ENCODE data around the gene PPIG.
"Not testable (repeated sequence)": the region's sequence is repeated elsewhere in the genome, so short reads cannot be mapped to it uniquely, and the experiment has no call there.

The PPIG gene

GRCh38 chr2:169590804-169591203, 6.7 kb downstream of the PPIG start:
- no peak for DNase-seq (ENCODE audit: low spot score)

GRCh38 chr2:169596546-169596945, 12.4 kb downstream of the PPIG start:
- not testable (repeated sequence) for DNase-seq (ENCODE audit: low spot score)

- DNase-seq (ENCODE audit: low spot score), result no peak
Observed at GRCh38 chr2:169598982-169599381, 14.8 kb downstream of the PPIG start.

GRCh38 chr2:169599568-169599967, 15.4 kb downstream of the PPIG start:
- DNase-seq (ENCODE audit: low spot score), result no peak

GRCh38 chr2:169609264-169609663, 25.1 kb downstream of the PPIG start:
- DNase-seq (ENCODE audit: low spot score), result no peak

GRCh38 chr2:169613876-169614275, 29.7 kb downstream of the PPIG start:
- no peak for DNase-seq (ENCODE audit: low spot score)

- DNase-seq (ENCODE audit: low spot score), result not testable (repeated sequence)
Observed at GRCh38 chr2:169615982-169616381, 31.8 kb downstream of the PPIG start.

- DNase-seq (ENCODE audit: low spot score), result no peak
Observed at GRCh38 chr2:169619946-169620345, 35.8 kb downstream of the PPIG start.

GRCh38 chr2:169620509-169620908, 36.4 kb downstream of the PPIG start:
- DNase-seq (ENCODE audit: low spot score), result no peak

GRCh38 chr2:169623235-169623634, 39.1 kb downstream of the PPIG start:
- DNase-seq (ENCODE audit: low spot score), result no peak

GRCh38 chr2:169625781-169626180, 41.6 kb downstream of the PPIG start:
- no peak for DNase-seq (ENCODE audit: low spot score)

GRCh38 chr2:169636440-169637097, 52.4 kb downstream of the PPIG start:
- no peak for DNase-seq (ENCODE audit: low spot score)

GRCh38 chr2:169637620-169638019, 53.5 kb downstream of the PPIG start:
- no peak for DNase-seq (ENCODE audit: low spot score)

GRCh38 chr2:169640104-169640503, 56.0 kb downstream of the PPIG start:
- DNase-seq (ENCODE audit: low spot score), result no peak

- DNase-seq (ENCODE audit: low spot score), result no peak
Observed at GRCh38 chr2:169641464-169641863, 57.3 kb downstream of the PPIG start.

- DNase-seq (ENCODE audit: low spot score), result no peak
Observed at GRCh38 chr2:169644173-169644572, 60.0 kb downstream of the PPIG start.

GRCh38 chr2:169647496-169647895, 63.3 kb downstream of the PPIG start:
- DNase-seq (ENCODE audit: low spot score), result no peak

- DNase-seq (ENCODE audit: low spot score), result no peak
Observed at GRCh38 chr2:169649278-169649677, 65.1 kb downstream of the PPIG start.

- DNase-seq (ENCODE audit: low spot score), result no peak
Observed at GRCh38 chr2:169653636-169654035, 69.5 kb downstream of the PPIG start.

GRCh38 chr2:169656164-169656563, 72.0 kb downstream of the PPIG start:
- DNase-seq (ENCODE audit: low spot score), result no peak

- no peak for DNase-seq (ENCODE audit: low spot score)
Observed at GRCh38 chr2:169658877-169659276, 74.7 kb downstream of the PPIG start.

- no peak for DNase-seq (ENCODE audit: low spot score)
Observed at GRCh38 chr2:169659320-169659719, 75.2 kb downstream of the PPIG start.

GRCh38 chr2:169661265-169661664, 77.1 kb downstream of the PPIG start:
- no peak for DNase-seq (ENCODE audit: low spot score)

GRCh38 chr2:169662744-169663143, 78.6 kb downstream of the PPIG start:
- DNase-seq (ENCODE audit: low spot score), result no peak
